Neural crest cell (in vitro differentiated cells): ENCODE measurements around the gene GOLGA5. TPM values are rescaled to one million over a fixed set of nuclear protein-coding genes. Genes with fewer than 3 reads are reported as not detected.

ENCODE experiments used
- DNase-seq: peaks from one replicate; pipeline ENCODE4 v3.0.0; 2021; ENCODE audit warnings: low read depth, mixed read lengths, low spot score
- H3K27ac Mint-ChIP-seq: one replicate; pipeline ENCODE4 v1.8.0; 2021; ENCODE audit warnings: mild to moderate bottlenecking, mixed read lengths; ENCODE audit not compliant: unreplicated experiment
- H3K27me3 Mint-ChIP-seq: 2 replicates; pipeline ENCODE4 v1.8.0; 2021; ENCODE audit warnings: low read depth, mild to moderate bottlenecking, mixed read lengths
- H3K36me3 Mint-ChIP-seq: 2 replicates; pipeline ENCODE4 v1.8.0; 2021; ENCODE audit warnings: low read depth, mild to moderate bottlenecking, mixed read lengths
- H3K4me1 Mint-ChIP-seq: 2 replicates; pipeline ENCODE4 v1.8.0; 2021; ENCODE audit warnings: mixed read lengths
- H3K4me3 Mint-ChIP-seq: one replicate; pipeline ENCODE4 v1.8.0; 2021; ENCODE audit warnings: mild to moderate bottlenecking, mixed read lengths
- H3K9me3 Mint-ChIP-seq: 2 replicates; pipeline ENCODE4 v1.8.0; 2021; ENCODE audit warnings: mixed read lengths
- CTCF ChIP-seq: fragments of 200-600 bp; sonication (generic); conservative IDR thresholded peaks from 2 replicates; pipeline ENCODE4 v1.5.0; 2021; ENCODE audit warnings: antibody characterized with exemption, mild to moderate bottlenecking
- total RNA-seq: library from RNA; stranded (reverse); gene quantifications from 2 replicates; pipeline ENCODE4 v1.2.1, GENCODE V29; 2021

GOLGA5 gene
- total RNA-seq, 1 donor from 2014 or later: 19.8 TPM

GRCh38 chr14:92830902-92831301 is 36.8 kb downstream of the GOLGA5 start:
- H3K27ac Mint-ChIP-seq: no peak overlapping the region
- H3K4me1 Mint-ChIP-seq: no peaks in the 10 kb centered on the region
- TF ChIP-seq CTCF: no peak
- no peaks in the 10 kb centered on the region for H3K27me3 Mint-ChIP-seq
- peaks cover 11% of the 10 kb centered on the region for H3K36me3 Mint-ChIP-seq
- H3K4me3 Mint-ChIP-seq: no peak overlapping the region
- DNase-seq: no peak
- H3K9me3 Mint-ChIP-seq: no peaks in the 10 kb centered on the region

GRCh38 chr14:92832137-92832700 is 38.1 kb downstream of the GOLGA5 start:
- TF ChIP-seq CTCF: no peak
- no peaks in the 10 kb centered on the region for H3K27me3 Mint-ChIP-seq
- no peak for DNase-seq
- H3K27ac Mint-ChIP-seq: no peak overlapping the region
- H3K9me3 Mint-ChIP-seq: no peaks in the 10 kb centered on the region
- H3K36me3 Mint-ChIP-seq: peaks cover 11% of the 10 kb centered on the region
- H3K4me3 Mint-ChIP-seq: no peak overlapping the region
- no peaks in the 10 kb centered on the region for H3K4me1 Mint-ChIP-seq

- no peak overlapping the region for H3K4me3 Mint-ChIP-seq
- no peaks in the 10 kb centered on the region for H3K4me1 Mint-ChIP-seq
- no peak for DNase-seq
- no peak for TF ChIP-seq CTCF
- no peak overlapping the region for H3K27ac Mint-ChIP-seq
- H3K36me3 Mint-ChIP-seq: peaks cover 10% of the 10 kb centered on the region
- H3K27me3 Mint-ChIP-seq: no peaks in the 10 kb centered on the region
- peaks cover 3% of the 10 kb centered on the region for H3K9me3 Mint-ChIP-seq
Measured at GRCh38 chr14:92841930-92842329, 47.8 kb downstream of the GOLGA5 start.

GRCh38 chr14:92844204-92844603 is 50.1 kb downstream of the GOLGA5 start:
- peaks cover 10% of the 10 kb centered on the region for H3K36me3 Mint-ChIP-seq
- H3K9me3 Mint-ChIP-seq: peaks cover 3% of the 10 kb centered on the region

GRCh38 chr14:92846162-92846897 is 52.2 kb downstream of the GOLGA5 start:
- no peak for TF ChIP-seq CTCF
- Mint-ChIP-seq H3K4me1 (no peaks in the 10 kb centered on the region), H3K27ac (no peak overlapping the region), H3K27me3 (no peaks in the 10 kb centered on the region), H3K9me3 (peaks cover 3% of the 10 kb centered on the region), H3K4me3 (no peak overlapping the region), H3K36me3 (peaks cover 6% of the 10 kb centered on the region)
- DNase-seq: no peak

More at GRCh38 chr14:92844204-92844603, 50.1 kb downstream of the GOLGA5 start:
- Mint-ChIP-seq H3K27ac (no peak overlapping the region), H3K4me3 (no peak overlapping the region), H3K4me1 (no peaks in the 10 kb centered on the region), H3K27me3 (no peaks in the 10 kb centered on the region)
- DNase-seq: no peak
- TF ChIP-seq CTCF: no peak
